Sigmoid colon (tissue), 4 donors: Measurements from ENCODE around the gene SYDE2.

ENCODE experiments used
- CTCF ChIP-seq, 4 experiments: fragments of 450-650 bp in 3 of 4; fragments of 200-600 bp in 1 of 4; IDR thresholded peaks; one replicate each; pipeline ENCODE4 v1.5.1; 2016 to 2019; ENCODE audit warnings: antibody characterized with exemption in 4 of 4, mild to moderate bottlenecking in 3 of 4, moderate library complexity in 2 of 4
- POLR2A ChIP-seq, 2 donors: fragments of 450-650 bp; IDR thresholded peaks; one replicate each; pipeline ENCODE4 v1.6.1; 2016; ENCODE audit warnings: antibody characterized with exemption in 2 of 2, mild to moderate bottlenecking in 2 of 2, moderate library complexity in 2 of 2
- POLR2AphosphoS5 ChIP-seq, 4 donors: sonication (generic); formaldehyde crosslinking; IDR thresholded peaks; one replicate each; pipeline ENCODE4 v1.6.1; 2017; ENCODE audit warnings: antibody characterized with exemption in 4 of 4

GRCh38 chr1:85116856-85117255 lies 84.0 kb downstream of the SYDE2 start:
- no peak for TF ChIP-seq CTCF (IDR thresholded peaks at IDR 0.05)
- no peak for TF ChIP-seq POLR2AphosphoS5 (IDR thresholded peaks at IDR 0.05)
- no peak for TF ChIP-seq POLR2A (IDR thresholded peaks at IDR 0.05)
